HCT116 (cell line): ENCODE data around the gene AIFM2. TPM values are rescaled to one million over a fixed set of nuclear protein-coding genes. Genes with fewer than 3 reads are reported as not detected.
"Not testable (repeated sequence)": the region's sequence is repeated elsewhere in the genome, so short reads cannot be mapped to it uniquely, and the experiment has no call there.

Experiments used
- ATAC-seq: fragments of 200-7000 bp; cut with Tn5 transposase; 2 replicates; pipeline ENCODE4 v1.9.1; 2020; ENCODE audit warnings: mild to moderate bottlenecking, moderate library complexity
- BruUV-seq: library from RNA; stranded (reverse); fragments of 400-500 nt; replicated peaks from 2 replicates; lab custom pipeline; 2021; lab: Mats Ljungman, UMichigan
- CTCF ChIA-PET: fragments of 300-600 bp; sonication (Branson Sonifier 250); formaldehyde crosslinking; loops from one replicate; lab custom pipeline; 2021; ENCODE audit warnings: antibody characterized with exemption; lab: Charles Lee
- POLR2A ChIA-PET: fragments of 300-600, 350-600 bp; sonication (Branson Sonifier 250); formaldehyde crosslinking; loops from one replicate; lab custom pipeline; 2021; ENCODE audit warnings: antibody characterized with exemption; lab: Charles Lee
- RAD21 ChIA-PET, 2 experiments: fragments of 300-600 bp; sonication (Branson Sonifier 250); formaldehyde crosslinking; loops; one replicate each; lab custom pipeline; 2023; ENCODE audit warnings: low total read pairs in 2 of 2; ENCODE audit not compliant: uncharacterized antibody in 2 of 2, unreplicated experiment in 2 of 2, low non-redundant PET in 1 of 2; lab: Charles Lee
- DNase-seq: peaks from one replicate; pipeline ENCODE4 v3.0.0-alpha.2; 2010; ENCODE audit warnings: low read depth, low spot score
- H2AFZ ChIP-seq: fragments of 200-600 bp; shearing (Covaris generic), sonication (generic); 2 replicates; pipeline ENCODE4 v1.6.1; 2017; ENCODE audit warnings: low read depth, mixed run types, mixed read lengths, antibody characterized with exemption, low read length; ENCODE audit not compliant: poor library complexity, severe bottlenecking
- H3K27ac ChIP-seq: 2 replicates; pipeline ENCODE4 v1.5.1; 2012; ENCODE audit warnings: low read depth, low read length
- H3K27me3 ChIP-seq: fragments of 200-600 bp; sonication (generic); 2 replicates; pipeline ENCODE4 v1.6.1; 2016; ENCODE audit warnings: mixed run types, low read length, mixed read lengths; ENCODE audit not compliant: insufficient read depth
- H3K36me3 ChIP-seq, 2 experiments: fragments of 200-500 bp in 1 of 2; fragments of 200-600 bp in 1 of 2; sonication (Bioruptor generic) in 1 of 2; sonication (generic) in 1 of 2; 2 replicates each; pipeline versions ENCODE4 v1.5.1 to v1.6.1; 2014 to 2016; ENCODE audit warnings: low read length in 2 of 2, inconsistent platforms in 1 of 2, mixed read lengths in 1 of 2, mixed run types in 1 of 2; ENCODE audit not compliant: insufficient read depth in 2 of 2, control insufficient read depth in 1 of 2
- H3K4me1 ChIP-seq, 2 experiments: fragments of 200-600 bp in 1 of 2; sonication (generic) in 1 of 2; 2 replicates each; pipeline versions ENCODE4 v1.5.1 to v1.6.1; 2012 to 2017; ENCODE audit warnings: low read length in 2 of 2, inconsistent platforms in 1 of 2, mild to moderate bottlenecking in 1 of 2, mixed read lengths in 1 of 2, mixed run types in 1 of 2, moderate library complexity in 1 of 2; ENCODE audit not compliant: insufficient read depth in 2 of 2, control insufficient read depth in 1 of 2
- H3K4me2 ChIP-seq: fragments of 200-600 bp; sonication (generic); 2 replicates; pipeline ENCODE4 v1.6.1; 2017; ENCODE audit warnings: mixed run types, low read length, mixed read lengths
- H3K4me3 ChIP-seq, 2 experiments: fragments of 200-600 bp in 1 of 2; sonication (generic) in 1 of 2; replicated peaks in 1 of 2; 2 replicates each; pipeline ENCODE4 v1.5.1; 2011 to 2016; ENCODE audit warnings: low read length in 2 of 2, control low read depth in 1 of 2, low read depth in 1 of 2, mild to moderate bottlenecking in 1 of 2, mixed read lengths in 1 of 2, mixed run types in 1 of 2
- H3K79me2 ChIP-seq: fragments of 200-600 bp; sonication (generic); 2 replicates; pipeline ENCODE4 v1.6.1; 2017; ENCODE audit warnings: mild to moderate bottlenecking, mixed run types, low read length, moderate library complexity, mixed read lengths; ENCODE audit not compliant: insufficient read depth
- H3K9ac ChIP-seq: fragments of 200-600 bp; sonication (generic); 2 replicates; pipeline ENCODE4 v1.6.1; 2016; ENCODE audit warnings: low read length, mixed read lengths
- H3K9me2 ChIP-seq: fragments of 200-600 bp; sonication (generic), shearing (Covaris generic); 2 replicates; pipeline ENCODE4 v1.6.1; 2017; ENCODE audit warnings: mixed run types, mild to moderate bottlenecking, moderate library complexity; ENCODE audit not compliant: insufficient read depth
- H3K9me3 ChIP-seq, 2 experiments: fragments of 200-500 bp in 1 of 2; fragments of 200-600 bp in 1 of 2; sonication (Bioruptor generic) in 1 of 2; sonication (generic) in 1 of 2; 2 replicates each; pipeline ENCODE4 v1.6.1; 2014 to 2017; ENCODE audit warnings: low read length in 2 of 2, mixed read lengths in 2 of 2, inconsistent platforms in 1 of 2, low read depth in 1 of 2, mild to moderate bottlenecking in 1 of 2, mixed run types in 1 of 2, moderate library complexity in 1 of 2; ENCODE audit not compliant: control insufficient read depth in 1 of 2, insufficient read depth in 1 of 2
- H4K20me1 ChIP-seq: fragments of 200-600 bp; sonication (generic), shearing (Covaris generic); 2 replicates; pipeline ENCODE4 v1.6.1; 2017; ENCODE audit warnings: mixed run types, mild to moderate bottlenecking, moderate library complexity; ENCODE audit not compliant: insufficient read depth
- CBX3 ChIP-seq: IDR thresholded peaks from 2 replicates; pipeline ENCODE4 v1.6.1; 2012; ENCODE audit warnings: low read depth
- EZH2 ChIP-seq: fragments of 200-600 bp; sonication (generic); IDR thresholded peaks from 2 replicates; pipeline ENCODE4 v1.6.1; 2017; ENCODE audit warnings: antibody characterized with exemption, mixed run types
- RAD21 ChIP-seq: IDR thresholded peaks from 2 replicates; pipeline ENCODE4 v1.6.1; 2012; ENCODE audit warnings: low read depth, mild to moderate bottlenecking
- ZNF274 ChIP-seq: fragments of 200-500 bp; sonication (Bioruptor generic); IDR thresholded peaks from 2 replicates; pipeline ENCODE4 v1.6.1; 2014; ENCODE audit warnings: mild to moderate bottlenecking, low read depth, low read length, inconsistent platforms
- intact Hi-C: fragments of 100-400 bp; cut with micrococcal nuclease; formaldehyde crosslinking; loops from 2 replicates; pipeline ENCODE4 v1.10.0; 2022
- total RNA-seq: library from RNA; stranded (reverse); gene quantifications from one replicate; pipeline ENCODE4 v1.2.1, GENCODE V29; 2021; ENCODE audit not compliant: unreplicated experiment
- TF ChIP-seq, protein P1 (sequence below): IDR thresholded peaks from 2 replicates; pipeline ENCODE4 v1.6.1; 2012

Gene AIFM2
- total RNA-seq, 1 experiment from 2014 or later = 20.0 TPM

DNA sequence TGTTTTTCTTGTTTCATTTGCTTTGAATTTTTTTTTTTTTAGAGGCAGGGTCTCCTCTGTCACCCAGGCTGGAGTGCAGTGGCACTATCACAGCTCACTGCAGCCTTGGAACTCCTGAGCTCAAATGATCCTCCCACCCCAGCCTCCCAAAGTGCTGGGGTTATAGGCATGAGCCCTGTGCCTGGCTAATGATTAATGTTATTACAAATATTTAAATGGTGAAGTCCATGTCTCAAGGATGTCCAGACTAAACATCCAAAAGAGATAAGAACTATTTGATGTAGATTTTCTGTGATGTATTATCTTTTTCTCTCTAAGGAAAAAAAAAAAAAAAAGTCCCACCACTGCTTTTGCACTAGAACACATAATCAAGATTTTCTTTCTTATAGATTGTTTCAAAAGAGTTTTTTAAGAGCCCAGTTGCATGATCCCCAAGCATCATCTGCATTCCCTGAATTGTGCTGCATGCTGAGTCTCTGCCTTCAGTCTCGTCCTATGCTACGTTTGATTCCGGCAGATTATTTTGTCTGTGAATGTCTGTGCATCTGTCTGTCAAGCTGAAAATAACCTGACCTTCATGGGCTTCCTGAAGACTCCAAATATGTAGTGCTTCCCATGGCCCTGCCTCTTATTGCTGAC, 46.5 kb downstream of the AIFM2 start:
- H3K9ac ChIP-seq = no peak overlapping the region
- BruUV-seq = no TSS peak
- TF ChIP-seq EZH2 (no peak), ZNF274 (no peak)
- TF ChIP-seq, protein P1, sequence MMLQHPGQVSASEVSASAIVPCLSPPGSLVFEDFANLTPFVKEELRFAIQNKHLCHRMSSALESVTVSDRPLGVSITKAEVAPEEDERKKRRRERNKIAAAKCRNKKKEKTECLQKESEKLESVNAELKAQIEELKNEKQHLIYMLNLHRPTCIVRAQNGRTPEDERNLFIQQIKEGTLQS = no peak
- TF ChIP-seq, all 23 proteins: peak for 0
- peaks cover 3 to 7% of the 10 kb centered on the region in 2 experiments; a peak in 1 of 4 replicates for H3K36me3 ChIP-seq
- intact Hi-C loops = no loop called here
- H3K4me3 ChIP-seq = no peak overlapping the region
- no peaks in the 10 kb centered on the region for H3K79me2 ChIP-seq
- no peaks in the 10 kb centered on the region for H3K4me1 ChIP-seq
- no peaks in the 10 kb centered on the region for H3K9me2 ChIP-seq
- ATAC-seq (no peak), DNase-seq (no peak)
- no peak overlapping the region for H3K4me2 ChIP-seq
- ChIA-PET POLR2A (no interaction called here), RAD21 (no interaction called here), CTCF (no interaction called here)
- no peak overlapping the region for H2AFZ ChIP-seq
- no peak overlapping the region for H3K27ac ChIP-seq
- no peaks in the 10 kb centered on the region for H3K27me3 ChIP-seq
- H4K20me1 ChIP-seq = no peaks in the 10 kb centered on the region
- H3K9me3 ChIP-seq = no peaks in the 10 kb centered on the region

DNA sequence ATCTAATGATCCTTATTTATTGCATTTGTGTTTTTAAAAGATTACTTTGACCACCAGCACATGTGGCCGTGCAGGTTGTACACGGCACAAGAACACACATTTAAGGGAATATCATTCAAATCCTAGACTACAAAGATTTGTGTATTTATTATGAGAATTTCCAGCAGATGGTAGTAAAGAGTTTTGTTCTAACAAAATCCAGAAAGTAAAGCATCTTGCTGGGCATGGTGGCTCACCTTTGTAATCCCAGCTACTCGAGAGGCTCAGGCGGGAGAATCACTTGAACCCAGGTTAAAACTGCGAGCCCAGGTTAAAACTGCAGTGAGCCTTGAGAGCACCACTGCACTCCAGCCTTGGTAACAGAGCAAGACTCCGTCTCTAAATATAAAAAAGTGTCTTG, 48.4 kb downstream of the AIFM2 start:
- no peak overlapping the region for H3K27ac ChIP-seq
- H3K79me2 ChIP-seq = no peaks in the 10 kb centered on the region
- no peak for DNase-seq
- no peak overlapping the region for H3K4me3 ChIP-seq
- no peak overlapping the region for H2AFZ ChIP-seq
- H3K4me1 ChIP-seq = no peaks in the 10 kb centered on the region
- ChIA-PET POLR2A (no interaction called here), CTCF (no interaction called here)
- no peak overlapping the region for H3K9ac ChIP-seq
- BruUV-seq = no TSS peak
- no peaks in the 10 kb centered on the region for H3K27me3 ChIP-seq
- no peaks in the 10 kb centered on the region for H4K20me1 ChIP-seq
- intact Hi-C loops = no loop called here
- no peak for ATAC-seq
- no peaks in the 10 kb centered on the region for H3K9me2 ChIP-seq
- H3K4me2 ChIP-seq = no peak overlapping the region
- no peaks in the 10 kb centered on the region for H3K9me3 ChIP-seq
- TF ChIP-seq CBX3 (no peak), RAD21 (peak; percentile 26; the same call in 1 of the 2 replicates)
- TF ChIP-seq, all 23 proteins: peak for 1
- RAD21 ChIA-PET = interaction anchor here in 1 of 2 experiments (0.7 kb wide), 1 partner anchor 245 kb away, joined by 4 read pairs; no protein-coding TSS in a partner anchor
- no peaks in the 10 kb centered on the region for H3K36me3 ChIP-seq

DNA sequence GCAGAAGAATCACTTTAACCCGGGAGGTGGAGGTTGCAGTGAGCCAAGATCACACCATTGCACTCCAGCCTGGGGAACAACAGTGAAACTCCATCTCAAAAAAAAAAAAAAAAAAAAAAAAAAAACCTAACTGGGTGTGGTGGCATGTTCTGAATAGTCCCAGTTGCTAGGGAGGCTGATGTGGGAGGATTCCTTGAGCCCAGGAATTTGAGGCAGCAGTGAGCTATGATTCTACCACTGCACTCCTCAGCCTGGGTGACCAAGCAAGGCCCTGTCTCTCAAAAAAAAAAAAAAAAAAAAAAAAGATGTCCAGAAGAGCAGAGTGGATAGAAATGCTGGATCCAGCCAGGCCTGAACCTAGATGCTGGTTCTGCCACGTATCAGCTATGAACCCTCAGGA, 51.8 kb downstream of the AIFM2 start:
- H3K9ac ChIP-seq, intact Hi-C loops, H3K4me2 ChIP-seq, RAD21 ChIA-PET, H3K27me3 ChIP-seq, POLR2A ChIA-PET, H3K4me1 ChIP-seq, BruUV-seq, H4K20me1 ChIP-seq, H3K36me3 ChIP-seq, H3K4me3 ChIP-seq, H3K9me3 ChIP-seq, DNase-seq, ATAC-seq, H3K27ac ChIP-seq, H2AFZ ChIP-seq, H3K9me2 ChIP-seq, CTCF ChIA-PET, H3K79me2 ChIP-seq: not testable (repeated sequence)
